Fibroblast of skin of left quadriceps (primary cell): Measurements from ENCODE around the gene ALK.
A peak's percentile ranks its signal among the peaks of the same experiment; 100 is the strongest.
"Not testable (repeated sequence)": the region's sequence is repeated elsewhere in the genome, so short reads cannot be mapped to it uniquely, and the experiment has no call there.

ENCODE experiments used
- DNase-seq, 2 experiments: peaks; one replicate each; pipeline ENCODE4 v3.0.0-alpha.2; 2013; ENCODE audit warnings: low read depth in 2 of 2

ALK gene

DNA sequence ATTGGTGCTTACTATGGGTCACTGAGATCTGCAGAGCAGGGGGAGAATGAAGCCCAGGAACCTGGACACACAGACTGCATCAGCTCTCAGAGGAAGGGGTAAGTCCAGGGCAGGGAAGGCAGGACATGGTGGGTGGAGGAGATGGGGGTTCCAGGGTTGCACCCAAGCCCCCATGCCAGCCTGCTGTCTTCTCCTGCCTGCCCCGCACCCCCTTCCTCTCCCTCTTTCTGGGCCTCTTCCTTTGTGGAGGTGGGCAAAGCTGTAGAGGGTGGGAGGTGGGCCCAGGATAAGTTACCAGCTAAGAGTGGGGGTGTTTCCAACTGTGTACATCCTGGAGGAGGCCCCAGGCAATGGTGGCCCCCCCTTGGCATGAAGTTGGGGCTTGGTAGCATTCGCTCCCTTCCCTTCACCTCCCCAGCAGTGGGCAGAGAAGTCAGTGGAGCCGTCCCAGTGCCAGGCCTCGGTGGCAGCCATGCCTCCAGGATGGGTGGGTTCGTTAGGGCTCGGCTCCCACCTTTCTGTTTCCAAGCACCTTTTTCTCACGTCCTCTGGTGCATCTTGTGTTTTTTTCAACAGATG is 674.0 kb downstream of the ALK start:
- no peak for DNase-seq

DNA sequence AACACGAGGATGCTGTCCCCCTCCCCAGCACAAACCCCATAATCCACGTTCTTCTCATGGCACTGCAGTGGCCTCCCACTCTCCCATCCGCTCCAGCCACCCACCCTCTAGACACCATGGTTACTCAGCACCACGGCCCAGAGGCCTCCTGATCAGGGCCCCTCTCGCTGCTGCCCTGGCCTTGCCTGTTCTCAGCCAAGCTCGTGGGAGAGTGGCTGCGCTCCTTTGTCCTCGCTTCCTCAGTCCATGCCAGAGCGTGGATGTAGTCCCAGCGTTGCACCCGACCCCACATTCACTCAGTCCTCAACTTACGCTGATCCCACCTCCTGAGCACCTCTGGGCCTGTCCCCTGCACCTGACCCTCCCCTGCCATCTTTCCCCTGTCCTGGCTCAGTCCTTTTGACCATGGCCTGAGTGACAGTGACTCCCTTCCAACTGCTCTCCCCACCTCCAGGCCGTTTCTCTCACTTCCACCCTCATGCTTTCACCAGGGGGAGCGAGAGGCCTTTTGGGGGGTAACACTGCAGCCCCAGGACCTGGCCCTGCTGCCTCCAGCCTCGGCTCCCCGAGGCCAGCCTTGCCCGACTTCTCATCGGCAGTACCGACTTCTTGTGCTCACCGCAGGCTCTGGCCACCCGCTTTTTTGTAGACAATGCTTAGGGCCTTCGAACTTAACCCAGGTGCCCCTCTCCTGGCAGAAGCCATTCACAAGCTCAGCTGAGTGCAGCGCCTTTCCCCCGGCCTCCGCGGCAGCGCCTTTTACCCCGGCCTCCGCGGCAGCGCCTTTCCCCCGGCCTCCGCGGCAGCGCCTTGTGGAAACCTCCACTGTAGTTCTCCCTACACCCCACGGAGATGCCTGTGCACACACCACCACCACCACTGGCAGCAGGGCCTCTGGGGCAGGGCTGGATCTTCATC is 674.7 kb downstream of the ALK start:
- DNase-seq: no peak

DNA sequence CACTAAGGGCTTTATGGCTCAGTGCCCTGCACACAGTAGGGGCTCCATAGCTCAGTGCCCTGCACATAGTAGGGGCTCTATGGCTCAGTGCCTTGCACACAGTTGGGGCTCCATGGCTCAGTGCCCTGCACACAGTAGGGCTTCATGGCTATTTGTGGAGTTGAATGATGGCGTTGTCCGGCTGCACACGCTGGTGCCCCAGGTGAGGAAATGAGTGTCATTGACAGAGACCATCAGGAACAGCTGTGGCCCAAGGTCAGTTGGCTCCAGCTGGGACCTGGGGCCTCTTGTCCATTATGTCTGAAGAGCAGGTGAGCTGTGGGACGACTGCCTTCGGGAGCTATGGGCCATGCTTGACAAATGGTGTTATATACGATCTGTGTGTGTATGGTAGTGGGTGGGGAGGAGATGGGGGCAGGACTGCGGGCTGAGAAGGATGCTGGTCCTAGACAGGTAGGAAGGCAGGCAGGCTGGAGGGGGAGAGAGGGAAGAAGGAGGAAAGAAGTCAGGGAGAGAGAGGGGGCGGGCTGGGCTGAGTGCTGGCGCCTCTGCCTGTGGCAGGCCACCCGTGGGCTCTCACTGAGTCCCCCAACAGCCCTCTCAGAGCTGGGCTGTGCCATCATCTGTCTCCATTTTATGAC is 675.5 kb downstream of the ALK start:
- DNase-seq: no peak

DNA sequence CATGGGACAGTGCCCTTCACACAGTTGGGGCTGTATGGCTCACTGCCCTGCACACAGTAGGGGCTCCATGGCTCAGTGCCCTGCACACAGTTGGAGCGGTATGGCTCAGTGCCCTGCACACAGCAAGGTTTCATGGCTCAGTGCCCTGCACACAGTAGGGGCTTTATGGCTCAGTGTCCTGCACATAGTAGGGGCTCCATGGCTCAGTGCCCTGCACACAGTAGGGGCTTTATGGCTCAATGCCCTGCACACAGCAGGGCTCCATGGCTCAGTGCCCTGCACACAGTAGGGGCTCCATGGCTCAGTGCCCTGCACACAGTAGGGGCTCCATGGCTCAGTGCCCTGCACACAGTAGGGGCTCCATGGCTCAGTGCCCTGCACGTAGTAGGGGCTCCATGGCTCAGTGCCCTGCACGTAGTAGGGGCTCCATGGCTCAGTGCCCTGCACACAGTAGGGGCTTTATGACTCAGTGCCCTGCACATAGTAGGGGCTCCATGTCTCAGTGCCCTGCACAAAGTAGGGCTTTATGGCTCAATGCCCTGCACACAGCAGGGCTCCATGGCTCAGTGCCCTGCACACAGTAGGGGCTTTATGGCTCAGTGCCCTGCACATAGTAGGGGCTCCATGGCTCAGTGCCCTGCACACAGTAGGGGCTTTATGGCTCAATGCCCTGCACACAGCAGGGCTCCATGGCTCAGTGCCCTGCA is 676.2 kb downstream of the ALK start:
- DNase-seq: not testable (repeated sequence)

DNA sequence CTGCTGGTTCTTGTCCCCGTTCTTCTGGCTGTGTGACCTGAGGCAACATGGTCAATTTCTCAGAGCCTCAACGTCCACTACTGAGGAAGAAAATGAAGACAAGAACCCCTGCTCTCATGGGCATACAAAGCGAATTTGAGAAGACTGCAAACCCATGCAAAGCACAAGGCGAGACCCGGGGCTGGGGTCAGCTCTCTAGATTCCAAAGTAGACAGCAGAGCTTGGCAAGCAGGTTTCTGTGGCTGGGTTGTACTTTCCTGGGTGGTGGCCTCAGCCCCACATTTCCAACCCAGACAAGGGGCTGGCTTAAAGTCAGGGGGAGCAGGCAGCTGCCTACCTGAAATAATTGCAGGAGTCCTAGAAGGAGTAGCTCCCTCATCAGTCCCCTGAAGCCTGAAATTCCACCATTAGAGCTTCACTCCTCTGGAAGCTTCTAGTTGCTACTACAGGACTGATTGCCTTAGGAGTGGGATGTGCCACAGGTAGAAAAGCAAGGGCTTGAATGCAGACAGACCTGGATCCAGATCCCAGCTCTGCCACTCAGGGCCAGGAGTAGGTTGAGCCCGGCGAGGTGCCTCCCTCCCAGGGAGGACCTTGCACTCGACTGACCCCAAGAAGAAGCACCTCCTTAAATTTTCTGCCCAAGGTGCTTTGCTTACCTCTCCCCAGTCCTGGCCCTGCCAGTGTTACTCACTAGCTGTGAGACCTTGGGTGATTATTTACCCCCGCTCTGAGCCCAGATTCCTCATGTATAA is 678.6 kb downstream of the ALK start:
- DNase-seq: no peak

DNA sequence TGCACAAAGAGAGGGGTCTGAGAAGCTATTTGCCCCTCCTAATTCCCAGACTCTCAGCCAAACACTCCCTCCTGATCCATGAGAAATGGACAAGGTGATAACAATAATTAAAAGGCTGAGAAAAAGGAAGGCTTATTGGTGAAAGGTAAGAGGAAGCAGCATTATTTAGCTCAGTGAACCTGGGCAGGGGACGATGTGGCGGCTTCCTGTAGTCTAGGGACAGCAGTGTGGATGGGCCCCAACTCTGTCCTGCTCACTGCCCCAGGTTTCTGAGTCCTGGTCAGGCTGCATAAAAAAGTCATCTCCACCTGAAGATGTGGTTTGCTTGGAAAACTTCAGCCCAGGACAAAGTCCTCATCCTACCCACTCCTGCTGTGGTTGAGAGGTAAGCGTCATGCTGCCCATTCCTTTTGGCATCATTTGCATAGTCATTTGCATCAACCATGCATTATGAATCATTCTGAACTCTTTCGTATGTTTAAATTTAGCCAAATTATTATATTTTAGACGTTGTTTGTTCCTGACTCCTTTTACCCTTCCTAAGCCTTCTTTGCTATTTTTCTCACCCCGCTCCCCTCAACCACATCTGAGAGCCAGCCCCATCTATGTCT is 679.3 kb downstream of the ALK start:
- no peak for DNase-seq

DNA sequence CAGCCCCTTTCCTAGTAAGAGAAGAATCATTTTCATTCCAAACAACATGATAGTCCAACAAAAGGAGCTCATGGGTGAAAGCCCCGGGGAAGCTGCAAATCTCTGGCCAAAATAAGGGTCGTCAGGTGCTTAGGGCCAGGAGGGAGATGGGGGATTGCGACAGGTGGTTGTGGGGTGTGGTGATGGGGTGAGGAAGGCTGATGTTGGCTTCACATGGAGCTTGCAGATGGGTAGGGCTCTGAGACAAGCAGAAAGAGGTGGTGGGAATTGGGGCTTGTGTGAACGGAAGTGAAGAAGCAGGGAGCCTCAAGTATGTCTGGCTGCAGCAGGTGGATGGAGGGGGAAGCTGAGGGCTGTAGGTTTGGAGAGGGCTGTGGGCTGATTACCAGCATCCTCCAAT is 680.0 kb downstream of the ALK start:
- no peak for DNase-seq

DNA sequence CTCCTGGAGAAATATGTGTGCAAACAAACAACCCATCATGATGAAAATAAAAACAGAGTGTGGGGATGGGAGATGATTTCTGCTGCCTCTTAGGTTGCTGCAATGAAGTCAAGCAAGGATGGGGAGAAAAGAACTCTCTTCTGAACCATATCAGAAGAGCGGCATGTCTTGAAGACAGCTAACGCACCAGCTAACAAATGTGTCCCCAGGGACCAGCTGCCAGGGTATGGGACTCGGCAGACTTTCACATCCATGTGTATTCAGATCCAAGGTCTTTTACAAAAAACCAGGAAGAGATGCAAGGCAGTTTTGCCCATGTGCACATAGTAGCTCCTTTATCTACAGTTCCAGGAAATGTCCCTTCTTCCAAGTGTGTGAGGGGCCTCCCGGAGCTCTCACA is 680.8 kb downstream of the ALK start:
- DNase-seq: no peak

DNA sequence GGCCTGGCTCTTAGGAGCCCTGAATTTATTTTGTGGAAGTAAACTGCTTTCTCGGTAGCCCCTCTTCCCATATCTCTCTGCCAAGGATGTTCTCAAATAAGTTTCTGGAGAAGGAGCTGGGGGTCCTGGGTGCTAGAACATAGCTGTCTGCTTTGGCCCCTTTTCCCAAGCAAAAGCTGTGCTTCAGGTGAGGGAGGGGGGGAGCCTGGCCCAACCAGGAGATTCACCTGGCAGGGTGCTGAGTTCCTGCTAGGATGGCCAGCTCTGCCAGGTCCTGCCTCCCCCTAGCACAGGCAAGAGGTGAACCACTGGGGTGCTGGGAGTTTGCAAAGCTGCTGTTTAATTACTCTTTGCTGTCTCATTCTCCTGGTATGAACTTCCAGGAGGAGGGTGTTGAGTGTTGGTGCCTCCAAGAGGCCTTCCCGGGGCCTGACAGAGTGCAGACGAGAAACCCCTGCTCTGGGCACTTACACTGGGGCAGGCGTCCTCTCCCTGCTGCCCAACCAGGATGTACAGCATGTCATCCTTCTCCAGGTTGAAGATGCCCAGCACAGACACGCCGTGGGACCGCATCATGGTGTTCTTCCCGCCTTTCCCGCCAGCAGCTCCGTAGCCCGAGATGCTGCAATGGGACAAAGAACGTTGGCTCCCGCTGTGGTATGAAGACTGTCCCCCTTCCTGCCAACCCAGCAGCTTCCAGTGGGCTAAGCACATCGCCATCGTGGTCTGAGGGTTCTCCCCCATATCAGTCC is 682.0 kb downstream of the ALK start:
- no peak for DNase-seq

DNA sequence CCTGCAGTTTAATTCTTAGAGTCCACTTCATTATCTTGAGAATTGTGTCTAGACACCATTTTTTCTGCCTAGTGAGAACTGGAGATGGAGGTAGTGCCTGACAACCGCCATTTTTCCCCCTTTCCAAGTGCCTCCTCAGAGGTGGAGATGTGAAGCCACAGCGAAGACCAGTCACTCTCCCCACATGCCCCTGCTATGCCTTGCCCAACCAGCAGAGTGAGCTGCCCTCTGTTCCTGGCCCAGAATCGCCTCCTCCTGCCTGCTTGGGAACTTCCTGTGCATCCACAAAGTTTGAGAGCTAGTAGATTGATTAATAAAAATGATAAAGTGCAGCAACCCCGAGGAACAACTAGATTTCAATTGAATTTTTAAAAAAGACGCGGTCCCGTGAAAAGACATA is 682.9 kb downstream of the ALK start:
- DNase-seq: no peak

DNA sequence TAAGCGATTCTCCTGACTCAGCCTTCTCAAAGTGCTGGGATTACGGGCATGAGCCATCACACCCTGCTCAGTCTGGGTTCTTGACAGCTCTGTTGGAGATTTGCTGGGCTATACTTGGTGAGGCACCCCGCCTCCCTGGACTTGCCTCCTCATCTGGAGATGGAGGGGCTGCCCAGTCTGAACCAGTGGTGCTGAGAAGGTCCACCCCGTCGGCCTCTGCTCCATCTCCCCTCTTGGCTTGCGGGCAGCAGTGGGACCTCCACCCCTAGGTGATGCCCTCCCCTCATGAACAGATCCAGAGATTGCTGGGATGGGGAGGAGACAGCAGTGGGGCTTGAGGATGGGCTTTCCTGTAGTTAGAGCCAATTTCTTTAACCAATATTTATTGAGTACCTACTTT is 685.3 kb downstream of the ALK start:
- no peak for DNase-seq

DNA sequence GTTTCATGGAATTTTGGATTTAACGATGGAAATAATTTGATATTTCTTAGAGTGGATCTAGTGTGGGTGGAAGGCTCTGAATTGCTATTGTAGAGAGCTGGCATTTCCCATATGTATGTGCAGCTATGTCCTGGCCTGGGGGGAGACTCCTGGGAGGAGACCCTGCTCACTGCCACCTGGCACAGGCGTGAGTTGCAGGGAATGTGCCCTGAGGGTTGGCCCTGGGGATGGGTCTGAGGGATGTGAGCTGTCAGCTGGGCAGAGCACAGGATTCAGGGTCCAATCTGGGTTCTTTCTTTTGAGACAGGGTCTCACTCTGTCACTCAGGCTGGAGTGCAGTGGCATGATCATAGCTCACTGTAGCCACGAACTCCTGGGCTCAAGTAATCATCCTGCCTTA is 686.0 kb downstream of the ALK start:
- no peak for DNase-seq

DNA sequence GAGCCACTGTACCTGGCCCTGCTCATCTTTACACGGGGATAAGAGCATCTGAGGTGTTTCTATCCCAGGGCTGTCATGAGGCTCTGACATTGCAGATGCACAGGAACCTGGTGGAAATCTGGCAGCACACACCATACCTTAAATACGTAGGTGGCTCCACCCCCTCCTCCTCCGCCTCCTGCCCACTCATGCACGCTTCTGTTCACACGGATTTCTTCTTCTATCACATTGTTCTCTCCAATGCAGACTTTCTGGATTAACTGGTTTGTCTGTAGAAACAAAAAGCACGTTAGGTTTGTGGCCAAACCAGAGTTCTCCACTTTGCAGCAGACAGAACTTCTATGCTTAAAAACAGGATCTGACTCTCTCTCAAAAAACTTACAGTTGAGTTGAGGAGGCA is 688.0 kb downstream of the ALK start:
- no peak for DNase-seq

DNA sequence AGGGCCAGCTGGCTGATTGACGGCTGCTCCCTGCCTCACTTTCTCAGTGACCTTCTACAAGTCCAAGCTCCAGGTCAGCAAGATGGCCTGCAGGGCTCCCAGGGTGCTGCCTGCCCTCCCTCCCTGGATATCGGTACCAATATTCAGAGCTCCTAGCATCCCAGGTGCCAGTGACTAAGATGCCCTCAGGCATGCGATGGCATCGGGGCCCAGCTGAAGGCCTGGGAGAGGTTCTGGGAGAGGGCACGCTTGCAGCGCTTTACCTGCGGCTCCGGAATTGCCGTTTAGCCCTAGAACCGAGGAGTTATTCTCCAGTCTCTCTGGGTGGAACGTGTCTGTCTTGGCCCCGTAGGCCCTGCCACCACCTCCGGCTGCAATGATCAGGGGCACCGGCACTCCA is 689.3 kb downstream of the ALK start:
- DNase-seq: no peak

DNA sequence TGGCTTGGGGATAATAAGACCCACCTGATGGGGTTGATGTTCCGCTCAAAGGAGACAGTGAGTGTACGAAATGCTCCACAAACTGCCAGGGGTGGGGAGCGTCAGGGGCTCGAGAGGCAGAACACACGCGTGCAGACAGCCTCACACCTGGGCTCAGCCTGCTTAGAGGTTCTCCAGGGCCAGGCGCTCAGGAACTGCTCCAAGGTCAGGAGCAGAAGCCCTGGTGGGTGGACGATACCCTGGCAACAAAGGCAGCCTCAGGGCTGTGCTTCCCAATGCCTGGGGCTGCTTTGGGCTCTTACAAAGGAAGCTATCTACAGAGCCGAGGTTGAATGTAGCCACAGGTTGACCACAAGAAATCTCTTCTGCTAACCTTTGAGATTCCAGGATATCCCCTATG is 691.7 kb downstream of the ALK start:
- DNase-seq: no peak

DNA sequence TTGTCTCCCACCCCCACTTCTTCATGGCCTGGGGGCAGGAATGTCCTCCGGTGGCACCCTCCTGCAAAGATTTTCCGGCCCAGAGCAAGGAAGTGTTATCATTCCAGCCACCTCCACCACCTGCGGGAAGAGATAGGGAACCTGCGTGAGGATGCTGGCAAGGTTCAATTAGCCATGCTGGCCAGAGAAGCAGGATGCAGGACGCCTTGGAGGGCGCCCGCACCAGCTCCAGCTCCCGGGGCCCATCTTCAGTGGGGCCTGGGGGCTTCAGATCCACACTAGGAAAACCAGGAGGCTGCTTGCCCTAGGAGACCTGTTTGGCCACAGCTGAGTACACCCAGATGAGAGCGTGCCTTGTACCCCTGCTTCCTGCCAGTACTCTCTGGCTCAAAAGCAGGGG is 692.4 kb downstream of the ALK start:
- no peak for DNase-seq

DNA sequence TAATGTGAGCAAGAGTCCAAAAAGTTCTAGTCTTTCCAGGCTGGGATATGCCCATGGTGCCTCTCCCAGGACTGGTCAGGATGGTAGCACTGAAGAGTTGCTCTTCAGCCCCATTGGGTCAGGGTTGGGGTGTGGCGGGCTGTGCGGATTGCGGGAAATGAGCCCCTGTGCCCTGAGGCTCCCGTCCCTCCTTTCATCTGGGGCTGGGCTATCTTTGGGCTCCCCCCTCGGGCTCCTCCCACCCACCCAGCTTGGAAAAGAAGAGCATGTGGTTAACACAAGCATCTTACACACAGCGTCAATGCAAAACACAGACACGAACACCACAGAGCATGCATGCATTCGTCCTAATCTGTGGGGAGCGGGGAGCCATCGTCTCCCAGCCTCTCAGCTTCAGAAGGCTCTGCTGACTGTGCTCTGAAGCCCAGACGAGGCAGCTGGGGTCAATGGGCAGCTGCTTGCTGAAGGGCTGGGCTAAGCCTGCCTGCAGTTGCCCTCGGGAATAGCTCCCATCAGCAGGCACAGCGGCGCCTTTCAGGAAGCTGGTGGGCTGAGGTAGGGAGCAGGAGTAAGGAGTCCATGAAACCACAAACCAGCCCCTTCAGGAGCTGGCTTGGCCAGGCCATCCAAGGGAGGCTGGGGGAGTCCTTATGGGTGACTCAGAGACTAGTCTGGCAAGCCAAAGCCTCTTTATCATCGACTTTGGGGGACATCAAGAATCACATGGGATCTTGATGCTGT is 693.3 kb downstream of the ALK start:
- DNase-seq: peak; percentile 26 to 34

DNA sequence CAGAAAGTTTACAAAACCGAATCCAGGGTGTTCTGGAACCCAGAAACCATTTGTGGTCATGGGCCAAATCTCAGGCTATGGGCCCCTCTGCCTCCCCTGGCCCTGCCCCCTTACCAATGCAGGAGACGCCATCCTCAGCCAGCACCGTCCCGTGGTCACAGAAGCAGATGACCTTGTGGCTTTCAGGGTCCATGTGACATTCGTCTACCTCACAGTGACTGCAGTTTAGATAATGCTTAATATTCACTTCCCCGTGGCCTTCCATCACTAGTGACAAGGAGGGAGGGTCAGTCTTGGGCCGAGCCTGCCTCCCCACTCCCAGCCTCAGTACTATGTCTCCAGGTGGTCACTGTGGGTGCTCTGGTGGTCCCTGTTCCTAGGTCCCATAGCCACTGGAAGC is 694.6 kb downstream of the ALK start:
- DNase-seq: no peak

DNA sequence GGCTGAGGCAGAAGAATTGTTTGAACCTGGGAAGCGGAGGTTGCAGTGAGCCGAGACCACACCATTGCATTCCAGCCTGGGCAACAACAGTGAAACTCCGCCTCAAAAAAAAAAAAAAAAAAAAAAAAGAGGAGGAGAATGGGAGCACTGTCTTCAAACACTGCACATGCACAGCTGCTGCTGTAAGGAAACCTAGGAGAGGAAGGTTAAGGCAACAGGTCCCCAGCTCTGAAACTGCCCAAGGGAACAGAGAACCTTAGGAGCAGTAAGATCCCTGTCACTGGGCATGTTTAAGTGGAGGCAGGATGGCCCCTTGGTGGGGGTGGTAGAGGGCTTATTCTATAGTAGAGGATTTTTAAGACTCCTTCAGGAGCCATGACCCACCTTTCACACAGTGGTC is 695.0 kb downstream of the ALK start:
- no peak for DNase-seq

DNA sequence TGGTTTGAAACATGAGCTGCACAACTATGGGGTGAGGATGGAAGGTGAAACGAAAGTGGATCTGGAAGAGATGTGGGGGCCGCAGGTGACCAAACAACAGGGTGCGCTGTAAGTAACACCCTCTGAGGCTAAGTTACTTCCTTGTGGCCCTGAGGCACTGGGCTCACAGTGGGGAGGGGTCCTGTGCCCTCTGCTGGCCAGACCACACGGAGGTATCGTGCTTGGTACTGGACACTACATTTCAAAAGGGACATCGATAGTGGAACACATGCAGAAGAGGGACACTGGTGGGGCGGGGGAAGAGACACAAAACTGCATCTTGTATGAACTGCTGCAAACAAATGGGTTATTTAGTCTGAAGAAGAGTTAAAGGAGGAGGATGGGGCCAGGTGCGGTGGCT is 695.6 kb downstream of the ALK start:
- no peak for DNase-seq
